NOMO-1 treated with dmso at 0.1 percent for 144 hours (cell line): ENCODE data around the gene AP1G2.
"Not testable (repeated sequence)": the region's sequence is repeated elsewhere in the genome, so short reads cannot be mapped to it uniquely, and the experiment has no call there.

Source experiments
- DNase-seq: peaks from one replicate; lab custom pipeline; 2025; ENCODE audit not compliant: unreplicated experiment; lab: John Stamatoyannopoulos, UW

Gene AP1G2

DNA sequence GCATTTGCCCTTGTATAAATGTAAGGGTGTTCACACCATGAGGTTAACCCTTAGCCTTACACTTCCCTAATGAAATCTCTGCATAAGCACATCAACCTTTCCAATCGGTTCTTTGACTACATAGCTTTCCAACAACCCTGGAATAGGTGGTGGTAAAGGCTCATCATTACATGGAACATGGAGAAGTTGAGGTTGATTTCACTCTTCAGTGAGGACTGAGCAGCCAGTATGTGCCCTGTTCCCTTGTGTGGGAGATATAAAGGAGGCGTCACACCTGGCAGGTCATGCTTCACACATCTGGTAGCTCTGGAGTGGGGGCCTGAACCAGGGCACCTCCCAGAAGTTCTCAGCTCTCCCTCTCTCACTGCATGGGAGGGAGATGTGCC lies 32.7 kb upstream of the AP1G2 start:
- no peak for DNase-seq

DNA sequence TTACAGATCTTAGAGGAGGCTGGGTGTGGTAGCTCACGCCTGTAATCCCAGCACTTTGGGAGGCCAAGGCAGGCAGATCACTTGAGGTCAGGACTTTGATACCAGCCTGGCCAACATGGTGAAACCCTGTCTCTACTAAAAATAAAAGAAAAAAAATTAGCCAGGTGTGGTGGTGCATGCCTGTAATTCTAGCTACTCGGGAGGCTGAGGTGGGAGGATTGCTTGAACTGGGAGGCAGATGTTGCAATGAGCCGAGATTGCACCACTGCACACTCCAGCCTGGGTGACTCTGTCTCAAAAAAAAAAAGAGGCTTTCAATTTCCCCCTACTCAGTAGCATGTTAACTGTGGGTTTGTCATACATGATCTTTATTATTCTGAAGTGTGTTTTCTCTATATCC lies 26.6 kb upstream of the AP1G2 start:
- DNase-seq = not testable (repeated sequence)

DNA sequence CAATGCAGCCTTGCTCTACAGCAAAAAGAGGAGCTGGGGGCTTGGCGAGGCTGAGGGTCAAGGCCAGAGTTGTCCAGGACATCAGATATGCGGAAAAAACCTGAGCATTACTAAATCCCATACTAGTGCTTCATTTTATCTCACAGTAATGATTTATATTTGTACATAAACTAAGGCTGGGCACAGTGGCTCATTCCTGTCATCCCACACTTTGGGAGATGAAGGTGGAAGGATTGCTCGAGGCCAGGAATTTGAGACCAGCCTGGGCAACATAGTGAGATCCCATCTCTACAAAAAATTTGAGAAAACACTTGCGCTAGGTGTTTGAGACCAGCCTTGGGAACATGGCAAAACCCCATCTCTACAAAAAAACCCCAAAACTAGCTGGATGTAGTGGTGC lies 22.6 kb upstream of the AP1G2 start:
- no peak for DNase-seq

DNA sequence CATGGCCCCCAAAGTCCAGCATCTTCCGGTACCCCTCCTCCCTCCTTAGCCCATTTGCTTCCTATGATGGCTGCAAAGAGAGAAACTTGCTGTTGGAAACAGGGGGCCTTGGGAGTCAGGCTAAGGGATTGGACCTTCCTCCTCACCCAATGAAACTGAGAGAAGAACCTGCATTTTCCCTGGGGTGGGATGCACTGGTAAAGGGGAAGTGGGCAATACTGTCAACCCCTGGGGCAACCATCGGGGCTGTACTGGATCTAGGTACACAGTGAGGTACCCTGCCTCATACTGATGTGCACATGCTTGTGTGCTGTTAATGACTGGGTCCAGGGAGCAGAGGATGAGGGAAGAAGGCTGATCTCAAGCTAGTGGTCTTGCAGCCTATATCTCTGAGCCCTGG lies 22.0 kb upstream of the AP1G2 start:
- DNase-seq = no peak

DNA sequence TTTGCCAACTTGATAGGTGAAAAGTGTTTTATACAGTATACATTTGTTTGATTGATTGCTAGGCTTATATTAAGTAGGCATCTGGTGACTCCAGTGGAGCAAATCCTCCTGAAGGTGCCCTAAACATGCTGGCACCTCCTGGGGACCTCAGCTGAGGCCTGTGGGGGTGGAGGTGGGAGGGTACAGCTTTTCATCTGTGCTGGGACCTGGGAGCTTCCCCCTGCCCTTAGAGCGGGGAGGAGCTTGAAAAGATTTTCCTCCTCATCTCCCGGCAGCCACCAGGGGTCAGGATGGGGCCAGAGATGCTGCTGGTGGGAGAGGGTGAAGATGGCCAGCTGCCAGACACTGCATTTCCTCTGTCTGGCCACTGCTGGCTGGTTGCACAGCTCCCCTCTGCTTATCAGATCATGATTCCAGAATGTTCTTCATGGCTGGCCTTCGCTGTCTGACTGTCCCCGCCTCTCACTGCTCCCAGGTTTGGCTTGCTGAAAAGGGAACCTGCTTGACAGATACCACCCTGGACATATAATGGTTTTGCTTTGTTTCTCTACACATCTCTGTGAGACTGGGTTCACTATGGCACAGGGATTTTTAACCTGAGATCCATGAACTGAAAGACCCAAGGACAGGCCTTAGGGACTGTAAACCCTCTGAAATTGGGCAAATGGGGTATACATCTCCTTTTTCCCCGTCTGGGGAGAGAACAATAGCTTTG lies 21.4 kb upstream of the AP1G2 start:
- peak; percentile 57 for DNase-seq

DNA sequence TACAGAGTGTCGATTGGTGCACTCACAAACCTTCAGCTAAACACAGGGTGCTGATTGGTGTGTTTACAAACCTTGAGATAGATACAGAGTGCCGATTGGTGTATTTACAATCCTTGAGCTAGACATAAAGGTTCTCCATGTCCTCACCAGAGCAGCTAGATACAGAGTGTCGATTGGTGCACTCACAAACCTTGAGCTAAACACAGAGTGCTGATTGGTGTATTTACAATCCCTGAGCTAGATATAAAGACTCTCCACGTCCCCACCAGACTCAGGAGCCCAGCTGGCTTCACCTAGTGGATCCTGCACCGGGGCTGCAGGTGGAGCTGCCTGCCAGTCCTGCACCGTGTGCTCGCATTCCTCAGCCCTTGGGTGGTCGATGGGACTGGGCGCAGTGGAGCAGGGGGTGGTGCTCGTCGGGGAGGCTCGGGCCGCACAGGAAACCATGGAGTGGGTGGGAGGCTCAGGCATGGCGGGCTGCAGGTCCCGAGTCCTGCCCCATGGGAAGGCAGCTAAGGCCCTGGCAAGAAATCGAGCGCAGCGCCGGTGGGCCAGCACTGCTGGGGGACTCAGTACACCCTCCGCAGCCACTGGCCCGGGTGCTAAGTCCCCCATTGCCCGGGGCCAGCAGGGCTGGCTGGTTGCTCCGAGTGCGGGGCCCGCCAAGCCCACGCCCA lies 17.1 kb upstream of the AP1G2 start:
- DNase-seq = not testable (repeated sequence)

DNA sequence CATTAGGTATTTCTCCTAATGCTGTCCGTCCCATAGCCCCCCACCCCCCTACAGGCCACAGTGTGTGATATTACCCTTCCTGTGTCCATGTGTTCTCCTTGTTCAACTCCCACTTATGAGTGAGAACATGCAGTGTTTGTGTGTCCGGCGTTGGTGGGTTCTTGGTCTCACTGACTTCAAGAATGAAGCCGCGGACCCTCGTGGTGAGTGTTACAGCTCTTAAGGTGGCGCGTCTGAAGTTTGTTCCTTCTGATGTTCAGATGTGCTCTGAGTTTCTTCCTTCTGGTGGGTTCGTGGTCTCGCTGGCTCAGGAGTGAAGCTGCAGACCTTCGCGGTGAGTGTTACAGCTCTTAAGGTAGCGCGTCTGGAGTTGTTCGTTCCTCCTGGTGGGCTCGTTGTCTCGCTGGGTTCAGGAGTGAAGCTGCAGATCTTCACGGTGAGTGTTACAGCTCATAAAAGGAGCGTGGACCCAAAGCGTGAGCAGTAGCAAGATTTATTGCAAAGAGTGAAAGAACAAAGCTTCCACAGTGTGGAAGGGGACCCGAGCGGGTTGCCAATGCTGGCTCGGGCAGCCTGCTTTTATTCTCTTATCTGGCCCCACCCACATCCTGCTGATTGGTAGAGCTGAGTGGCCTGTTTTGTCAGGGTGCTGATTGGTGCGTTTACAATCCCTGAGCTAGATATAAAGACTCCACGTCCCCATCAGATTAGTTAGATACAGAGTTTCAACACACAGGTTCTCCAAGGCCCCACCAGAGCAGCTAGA lies 16.4 kb upstream of the AP1G2 start:
- not testable (repeated sequence) for DNase-seq

DNA sequence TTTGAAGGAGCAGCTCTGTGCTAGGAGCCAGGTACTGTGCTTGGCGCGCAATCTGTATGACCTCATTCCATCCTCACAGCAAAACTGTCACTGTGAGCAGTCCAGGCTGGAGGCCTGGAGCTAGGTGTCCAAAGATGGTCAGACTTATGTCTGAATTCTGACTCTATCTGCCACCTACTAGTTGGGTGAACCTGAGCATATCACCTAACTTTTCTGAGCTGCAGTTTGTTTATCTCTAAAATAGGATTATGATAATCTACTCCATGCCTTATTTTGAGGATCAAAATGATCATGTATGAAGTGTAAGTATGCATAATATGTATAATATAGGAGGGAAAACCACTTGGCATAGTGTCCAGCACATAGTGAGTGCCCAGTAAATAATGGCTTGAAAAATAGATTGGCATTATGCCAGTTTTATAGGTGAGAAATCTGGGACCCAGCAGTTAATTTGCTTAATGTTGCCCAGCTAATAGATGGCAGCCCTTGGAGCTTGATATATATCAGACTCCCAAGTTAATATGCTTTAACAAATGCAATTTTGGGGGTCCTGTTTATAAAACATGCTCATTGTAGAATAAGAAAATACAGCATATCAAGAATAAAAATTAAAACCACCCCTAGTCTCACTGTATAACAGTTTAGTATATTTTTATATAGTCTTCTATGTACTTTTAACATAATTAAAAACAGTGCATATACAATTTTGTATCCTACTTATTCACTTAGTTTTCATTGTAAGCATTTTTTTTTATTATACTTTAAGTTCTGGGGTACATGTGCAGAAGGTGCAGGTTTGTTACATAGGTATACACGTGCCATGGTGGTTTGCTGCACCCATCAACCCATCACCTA lies 15.5 kb upstream of the AP1G2 start:
- no peak for DNase-seq

DNA sequence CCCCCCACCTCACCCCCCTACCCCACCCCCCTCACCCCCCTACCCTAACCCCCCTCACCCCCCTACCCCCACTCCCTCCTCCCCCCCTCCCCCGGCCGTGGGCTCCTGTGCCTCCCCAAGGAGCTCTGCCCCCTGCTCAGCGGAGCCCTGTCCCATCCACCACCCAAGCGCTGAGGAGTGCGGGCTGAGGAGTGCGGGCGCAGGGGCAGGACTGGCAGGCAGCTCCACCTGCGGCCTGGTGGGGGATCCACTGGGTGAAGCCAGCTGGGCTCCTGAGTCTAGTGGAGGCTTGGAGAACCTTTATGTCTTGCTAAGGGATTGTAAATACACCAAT lies 13.3 kb upstream of the AP1G2 start:
- no peak for DNase-seq

DNA sequence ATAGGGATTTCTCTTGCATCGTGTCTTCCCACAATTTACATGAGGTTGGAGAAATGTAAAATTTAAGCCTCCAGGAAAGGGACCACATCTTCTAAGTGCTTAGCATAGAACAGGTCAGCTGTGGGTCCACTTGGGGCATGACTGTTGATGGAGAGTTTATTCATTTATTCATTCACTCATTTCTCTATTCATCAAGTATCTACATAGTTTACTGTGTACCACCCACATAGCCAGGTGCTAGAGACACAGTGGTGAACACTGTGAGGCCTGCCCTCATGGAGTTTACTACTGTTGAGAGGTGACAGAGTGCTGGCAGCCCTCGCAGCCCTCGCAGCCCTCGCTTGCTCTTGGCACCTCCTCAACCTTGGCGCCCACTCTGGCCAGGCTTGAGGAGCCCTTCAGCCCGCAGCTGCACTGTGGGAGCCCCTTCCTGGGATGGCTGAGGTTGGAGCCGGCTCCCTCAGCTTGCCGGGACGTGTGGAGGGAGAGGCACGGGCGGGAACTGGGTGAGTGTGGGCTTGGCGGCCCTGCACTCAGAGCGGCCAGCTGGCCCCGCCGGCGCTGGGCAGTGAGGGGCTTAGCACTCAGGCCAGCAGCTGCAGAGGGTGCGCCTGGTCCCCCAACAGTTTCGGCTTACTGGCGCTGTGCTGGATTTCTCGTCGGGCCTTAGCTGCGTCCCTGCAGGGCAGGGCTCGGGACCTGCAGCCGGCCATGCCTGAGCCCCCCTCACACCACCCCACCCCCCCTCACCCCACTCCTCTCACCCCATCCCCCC lies 12.7 kb upstream of the AP1G2 start:
- no peak for DNase-seq

DNA sequence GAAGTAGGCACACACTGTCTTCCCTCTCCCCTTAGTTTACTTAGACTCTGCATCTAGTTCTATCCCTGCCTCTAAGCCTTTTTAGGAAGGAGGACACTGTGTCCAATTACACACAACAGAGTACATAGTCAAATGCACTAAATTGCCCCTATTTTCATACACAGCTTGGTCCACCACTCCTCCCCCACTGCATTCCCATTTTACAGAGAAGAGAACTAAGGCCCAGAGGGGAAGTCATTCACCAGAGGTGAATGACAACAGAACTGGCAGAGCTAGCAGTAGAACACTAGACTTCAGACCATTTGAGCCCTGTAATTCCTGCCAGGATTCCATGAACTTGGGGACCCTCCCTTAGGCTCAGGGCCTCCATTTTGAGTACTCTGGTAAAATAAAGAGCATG lies 12.1 kb upstream of the AP1G2 start:
- no peak for DNase-seq

DNA sequence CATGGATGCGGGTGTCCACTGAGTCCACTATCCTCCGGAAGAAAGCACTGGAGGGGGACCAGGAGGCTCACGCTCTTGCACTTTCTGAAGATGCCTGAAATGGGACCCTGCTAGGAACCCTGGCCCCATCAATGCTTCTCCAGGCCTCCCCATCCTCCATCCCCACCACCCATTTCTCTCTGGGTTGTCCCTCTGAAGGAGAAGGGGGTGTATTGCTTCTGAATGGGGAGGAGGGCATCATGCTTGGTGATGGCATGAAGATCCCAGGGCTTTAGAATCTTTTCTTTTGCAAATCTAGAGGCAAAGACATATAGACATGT lies 11.7 kb upstream of the AP1G2 start:
- no peak for DNase-seq

DNA sequence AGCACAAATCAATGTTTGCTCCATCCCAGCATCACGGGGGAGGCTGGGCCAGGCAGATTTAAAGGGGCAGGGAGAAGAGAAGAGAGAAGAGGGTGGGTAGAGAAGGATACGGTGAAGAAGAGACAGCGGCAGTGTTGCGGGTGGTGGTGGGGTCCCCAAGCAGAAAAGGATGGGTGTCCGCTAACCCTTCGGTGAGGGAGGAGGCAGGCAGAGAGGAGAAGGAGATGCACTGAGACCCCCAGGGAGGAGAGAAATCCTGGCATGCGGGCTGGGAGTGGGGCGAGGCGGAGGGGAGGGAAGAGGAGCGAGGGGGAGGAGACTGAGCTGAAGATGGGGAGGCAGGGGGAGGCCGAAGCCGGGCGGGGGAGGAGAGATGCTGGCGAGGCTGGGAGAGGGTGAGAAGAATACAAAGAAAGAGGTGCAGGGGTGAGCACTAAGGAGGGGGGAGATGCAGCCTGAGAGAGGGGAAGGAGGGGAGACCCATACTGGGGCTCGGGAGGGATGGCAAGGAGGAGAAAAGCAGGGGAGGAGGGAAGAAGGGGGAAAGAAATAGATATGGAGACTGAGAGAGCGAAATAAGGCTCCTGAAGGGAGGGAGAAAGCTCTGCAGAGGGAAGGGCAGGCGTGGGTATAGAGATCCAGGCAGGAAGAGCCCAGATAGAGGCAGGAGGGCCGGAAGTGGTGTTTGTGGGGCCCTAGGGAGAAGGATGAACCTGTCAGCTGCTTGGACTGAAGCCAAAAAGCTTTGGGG lies 11.1 kb upstream of the AP1G2 start, which contains the start of gene JPH4:
JPH4 (minus strand) TSS at position 231 of the 751 bp plus-strand sequence. CDS start 1,337 bp downstream, outside the sequence.
- DNase-seq = no peak

DNA sequence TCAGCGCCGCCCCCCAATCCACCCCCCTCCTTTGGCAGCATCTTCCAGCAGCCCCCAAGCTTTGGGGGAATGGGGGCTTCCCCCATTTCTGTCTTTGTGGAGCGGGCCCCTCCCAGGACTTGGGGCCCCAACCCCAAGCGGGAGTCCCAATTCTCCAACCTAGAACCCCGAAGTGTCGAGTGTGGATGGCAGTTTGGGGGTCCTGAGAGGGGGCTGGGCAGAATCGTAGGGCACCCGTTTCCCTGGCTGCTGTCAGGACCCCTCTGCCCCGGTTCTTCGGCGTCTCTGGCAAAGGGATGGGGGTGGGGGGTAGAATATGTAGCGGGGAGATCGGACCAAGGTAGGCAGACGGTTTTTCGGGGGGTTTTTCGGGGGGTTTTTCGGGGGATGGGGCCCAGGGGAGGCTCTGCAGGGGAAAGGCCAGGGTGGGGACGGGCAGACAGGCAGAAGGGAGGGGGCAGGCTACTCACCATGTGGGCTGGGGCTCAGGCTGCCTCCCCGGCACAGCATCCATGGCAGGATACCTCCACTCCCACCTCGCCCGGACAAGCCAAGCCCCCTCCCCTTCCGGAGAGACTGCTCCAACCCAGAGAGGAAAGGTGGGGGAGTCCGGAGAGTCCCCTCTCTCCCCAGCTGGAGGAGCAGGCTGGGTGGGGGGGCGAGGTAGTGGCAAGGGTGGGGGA lies 10.3 kb upstream of the AP1G2 start:
- no peak for DNase-seq

DNA sequence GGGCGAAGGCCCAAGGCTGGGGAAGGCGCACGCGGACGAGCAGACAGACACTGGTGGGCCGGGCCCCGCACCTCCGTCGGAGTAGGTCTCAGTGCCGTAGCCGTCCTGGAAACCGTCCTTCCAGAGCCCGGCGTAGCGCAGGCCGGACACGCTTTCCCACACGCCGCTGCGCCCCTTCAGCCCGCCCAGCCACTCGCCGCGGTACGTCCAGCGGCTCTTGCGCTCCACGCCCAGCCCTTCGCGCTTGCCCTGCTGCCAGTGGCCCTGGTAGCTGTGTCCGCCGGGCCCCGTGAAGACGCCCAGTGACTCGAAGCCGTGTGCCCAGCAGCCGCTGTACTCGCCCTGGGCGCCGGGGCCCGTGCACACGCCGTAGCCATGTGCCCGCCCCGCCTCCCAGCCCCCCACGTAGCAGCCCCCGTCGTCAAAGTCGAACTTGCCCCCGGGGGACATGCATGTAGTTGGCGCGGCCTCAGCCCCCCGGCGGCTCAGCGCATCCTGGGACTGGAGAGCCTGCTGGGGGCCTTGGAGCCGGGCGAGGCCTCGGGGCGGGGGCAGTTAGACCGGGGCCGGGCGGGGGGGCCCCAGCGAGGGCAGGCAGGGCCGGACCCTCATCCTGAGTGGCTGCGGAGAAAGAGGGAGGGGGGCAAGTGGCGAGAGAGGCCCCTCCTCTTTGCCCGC lies 9.6 kb upstream of the AP1G2 start:
- DNase-seq = no peak

DNA sequence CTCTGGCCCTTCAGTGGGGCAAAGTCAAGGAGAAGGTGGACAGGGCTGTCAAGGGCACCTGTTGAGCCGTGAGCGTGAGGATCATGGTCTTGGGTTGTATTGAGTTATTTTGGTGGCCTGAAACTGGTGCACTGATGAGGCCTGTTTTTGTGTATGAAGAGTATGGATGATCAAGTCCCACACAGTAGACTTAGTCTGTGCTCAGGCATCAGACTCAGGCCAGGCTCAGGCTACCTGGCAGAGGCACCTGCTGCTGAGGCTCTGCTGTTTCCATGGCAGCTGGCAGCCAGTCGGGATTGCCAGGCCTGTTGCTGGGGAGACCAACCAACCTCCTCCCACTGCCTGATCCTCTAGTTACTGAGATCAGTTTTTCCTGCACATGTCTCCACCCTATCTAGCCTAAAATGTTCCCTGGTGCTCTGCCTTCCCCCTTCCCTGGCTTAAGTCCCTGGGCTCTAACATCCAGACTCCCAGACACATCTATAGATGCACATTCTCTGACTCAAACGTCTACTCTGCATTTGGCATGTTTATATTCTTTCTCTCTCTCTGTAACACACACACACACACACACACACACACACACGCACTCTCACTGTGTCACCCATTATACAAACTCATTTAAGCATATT lies 5.9 kb upstream of the AP1G2 start:
- no peak for DNase-seq

DNA sequence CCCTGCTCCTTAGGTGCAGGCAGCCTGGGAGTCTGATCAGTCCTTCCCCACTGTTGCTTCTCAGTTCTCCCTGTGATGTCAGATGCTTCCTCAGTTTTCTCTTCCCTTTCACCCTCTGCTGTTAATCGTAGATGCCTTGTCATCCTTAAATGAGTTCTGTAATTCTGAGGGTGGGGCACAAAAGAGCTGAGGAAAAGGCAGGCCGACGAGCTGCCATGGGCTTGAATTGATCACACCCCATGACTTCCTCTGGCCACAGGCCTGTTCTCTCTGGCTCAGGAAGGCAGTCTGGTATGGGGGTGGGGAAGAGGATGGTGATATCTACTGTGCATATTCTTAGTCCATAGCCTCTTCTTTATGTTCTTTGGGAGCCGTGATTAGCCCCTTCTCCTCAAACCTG lies 5.2 kb upstream of the AP1G2 start:
- peak; percentile 62 for DNase-seq

DNA sequence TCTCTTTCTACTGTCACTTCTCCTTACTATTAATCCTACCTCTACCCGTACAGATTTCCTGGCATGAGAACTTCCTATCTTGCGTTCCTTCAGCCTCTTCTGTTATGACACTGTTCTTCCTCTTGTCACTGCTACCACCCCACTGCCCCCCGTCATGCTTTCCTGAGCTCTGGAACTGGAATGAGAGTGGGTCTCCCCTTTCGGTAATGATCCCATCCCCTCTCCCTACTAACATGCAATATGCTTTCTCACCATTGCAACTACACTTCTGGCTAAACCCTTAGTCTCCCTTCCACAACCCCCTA lies 4.9 kb upstream of the AP1G2 start:
- DNase-seq = no peak
